Stomach (tissue), 4 donors: Measurements from ENCODE around the gene B3GNT7.

ENCODE experiments used
- CTCF ChIP-seq, 7 experiments: fragments of 450-650 bp in 4 of 7; fragments of 200-600 bp in 3 of 7; sonication (generic) in 3 of 7; IDR thresholded peaks; one replicate each; pipeline ENCODE4 v1.5.1; 2016 to 2019; ENCODE audit warnings: antibody characterized with exemption in 7 of 7, control low read depth in 2 of 7, mild to moderate bottlenecking in 1 of 7
- EP300 ChIP-seq: sonication (generic); formaldehyde crosslinking; IDR thresholded peaks from one replicate; pipeline ENCODE4 v1.6.1; 2017; ENCODE audit warnings: antibody characterized with exemption
- POLR2A ChIP-seq, 4 donors: fragments of 450-650 bp; IDR thresholded peaks; one replicate each; pipeline ENCODE4 v1.6.1; 2016; ENCODE audit warnings: antibody characterized with exemption in 4 of 4, control low read depth in 2 of 4, mild to moderate bottlenecking in 1 of 4, moderate library complexity in 1 of 4
- POLR2AphosphoS5 ChIP-seq, 3 donors: sonication (generic); formaldehyde crosslinking; IDR thresholded peaks; one replicate each; pipeline ENCODE4 v1.6.1; 2016; ENCODE audit warnings: antibody characterized with exemption in 3 of 3

- TF ChIP-seq CTCF (IDR thresholded peaks at IDR 0.05) (no peak), POLR2A (IDR thresholded peaks at IDR 0.05) (no peak), EP300 (no peak), POLR2AphosphoS5 (IDR thresholded peaks at IDR 0.05) (no peak)
Measured at GRCh38 chr2:231397928-231398294, 2.4 kb downstream of the B3GNT7 start.
